Measurements from ENCODE around the gene NPDC1. TPM values are rescaled to one million over a fixed set of nuclear protein-coding genes. Genes with fewer than 3 reads are reported as not detected.

Gene NPDC1
- total and polyA plus RNA-seq, 11 donors = 38.4 to 114 (median 55.1) TPM

GRCh38 chr9:137017071-137017470 is 28.9 kb downstream of the NPDC1 start:
- H3K36me3 ChIP-seq = peaks cover 0 to 75% (median 42%) of the 10 kb centered on the region in 9 donors
- no peak for ATAC-seq

GRCh38 chr9:137016436-137016835 is 29.5 kb downstream of the NPDC1 start:
- H3K27me3 ChIP-seq = no peaks in the 10 kb centered on the region
- H3K4me1 ChIP-seq = no peaks in the 10 kb centered on the region
- DNase-seq (no peak), ATAC-seq (no peak)
- no peak overlapping the region for H3K27ac ChIP-seq
- H3K9me3 ChIP-seq = no peaks in the 10 kb centered on the region
- H3K4me3 ChIP-seq = no peak overlapping the region
- no peak for TF ChIP-seq POLR2A (IDR thresholded peaks at IDR 0.05)
- TF ChIP-seq, protein P1, sequence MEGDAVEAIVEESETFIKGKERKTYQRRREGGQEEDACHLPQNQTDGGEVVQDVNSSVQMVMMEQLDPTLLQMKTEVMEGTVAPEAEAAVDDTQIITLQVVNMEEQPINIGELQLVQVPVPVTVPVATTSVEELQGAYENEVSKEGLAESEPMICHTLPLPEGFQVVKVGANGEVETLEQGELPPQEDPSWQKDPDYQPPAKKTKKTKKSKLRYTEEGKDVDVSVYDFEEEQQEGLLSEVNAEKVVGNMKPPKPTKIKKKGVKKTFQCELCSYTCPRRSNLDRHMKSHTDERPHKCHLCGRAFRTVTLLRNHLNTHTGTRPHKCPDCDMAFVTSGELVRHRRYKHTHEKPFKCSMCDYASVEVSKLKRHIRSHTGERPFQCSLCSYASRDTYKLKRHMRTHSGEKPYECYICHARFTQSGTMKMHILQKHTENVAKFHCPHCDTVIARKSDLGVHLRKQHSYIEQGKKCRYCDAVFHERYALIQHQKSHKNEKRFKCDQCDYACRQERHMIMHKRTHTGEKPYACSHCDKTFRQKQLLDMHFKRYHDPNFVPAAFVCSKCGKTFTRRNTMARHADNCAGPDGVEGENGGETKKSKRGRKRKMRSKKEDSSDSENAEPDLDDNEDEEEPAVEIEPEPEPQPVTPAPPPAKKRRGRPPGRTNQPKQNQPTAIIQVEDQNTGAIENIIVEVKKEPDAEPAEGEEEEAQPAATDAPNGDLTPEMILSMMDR (IDR thresholded peaks at IDR 0.05) = no peak
- WGBS, 4 donors = 91 to 98% (median 97%) methylated on average over 6 to 16 of the region's 16 CpGs; no CpG with 5 or more reads in 1 of the 4 donors
- peaks cover 0 to 82% (median 48%) of the 10 kb centered on the region in 9 donors for H3K36me3 ChIP-seq
- intact Hi-C loops (cut with DNase I) = loop anchor here in 1 of 10 donors (5.0 kb wide), 1 partner anchor 189 kb away; no protein-coding TSS in a partner anchor

More at GRCh38 chr9:137017071-137017470, 28.9 kb downstream of the NPDC1 start:
- Histone ChIP-seq H3K27me3 (no peaks in the 10 kb centered on the region), H3K9me3 (no peaks in the 10 kb centered on the region), H3K27ac (no peak overlapping the region), H3K4me3 (no peak overlapping the region), H3K4me1 (no peaks in the 10 kb centered on the region)
- 96 to 98% (median 97%) methylated on average over 27 to 28 of the region's 28 CpGs for WGBS, 4 donors
- TF ChIP-seq POLR2A (IDR thresholded peaks at IDR 0.05) = no peak
- TF ChIP-seq, protein P1 (IDR thresholded peaks at IDR 0.05) = no peak
- intact Hi-C loops (cut with DNase I) = loop anchor here in 1 of 10 donors (5.0 kb wide), 1 partner anchor 190 kb away; no protein-coding TSS in a partner anchor
- DNase-seq = no peak

DNA sequence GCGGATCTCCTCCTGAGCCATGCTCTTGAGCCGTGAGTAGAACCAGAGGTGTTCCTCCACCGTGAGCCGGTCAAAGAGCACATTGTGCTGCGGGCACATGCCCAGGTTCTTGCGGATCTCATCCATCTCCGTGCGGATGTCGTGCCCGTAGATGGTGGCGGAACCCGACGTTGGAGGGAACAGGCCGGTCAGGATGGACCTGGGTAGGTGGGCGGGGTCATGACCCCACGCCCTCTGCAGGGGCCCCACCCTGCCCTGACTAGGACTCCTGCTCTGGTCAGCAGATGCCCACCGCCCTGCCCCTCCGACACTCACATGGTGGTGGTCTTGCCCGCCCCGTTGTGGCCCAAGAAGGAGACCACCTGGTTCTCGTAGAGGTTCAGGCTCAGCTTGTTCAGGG is 30.0 kb downstream of the NPDC1 start:
- no peak overlapping the region for H3K27ac ChIP-seq
- DNase-seq (no peak), ATAC-seq (no peak)
- H3K4me3 ChIP-seq = no peak overlapping the region
- H3K9me3 ChIP-seq = no peaks in the 10 kb centered on the region
- H3K27me3 ChIP-seq = no peaks in the 10 kb centered on the region
- intact Hi-C loops (cut with DNase I) = loop anchor here in 1 of 10 donors (5.0 kb wide), 1 partner anchor 189 kb away; no protein-coding TSS in a partner anchor
- H3K4me1 ChIP-seq = no peaks in the 10 kb centered on the region
- WGBS, 4 donors = 95 to 98% (median 97%) methylated on average over 13 to 21 of the region's 21 CpGs
- TF ChIP-seq, protein P1 (IDR thresholded peaks at IDR 0.05) = no peak
- peaks cover 0 to 86% (median 51%) of the 10 kb centered on the region in 9 donors for H3K36me3 ChIP-seq

GRCh38 chr9:137015540-137015930 is 30.4 kb downstream of the NPDC1 start:
- WGBS, 4 donors = 97 to 100% (median 98%) methylated on average over 7 to 25 of the region's 25 CpGs
- TF ChIP-seq, protein P1 (IDR thresholded peaks at IDR 0.05) = no peak
- no peak for TF ChIP-seq POLR2A (IDR thresholded peaks at IDR 0.05)
- DNase-seq = no peak

More at GRCh38 chr9:137015540-137015930, 30.4 kb downstream of the NPDC1 start:
- H3K36me3 ChIP-seq = peaks cover 0 to 83% (median 51%) of the 10 kb centered on the region in 9 donors
- H3K9me3 ChIP-seq = no peaks in the 10 kb centered on the region
- H3K27ac ChIP-seq = no peak overlapping the region
- H3K4me3 ChIP-seq = no peak overlapping the region
- no peaks in the 10 kb centered on the region for H3K4me1 ChIP-seq
- intact Hi-C loops (cut with DNase I) = loop anchor here in 1 of 10 donors (5.0 kb wide), 1 partner anchor 188 kb away; no protein-coding TSS in a partner anchor
- no peak for ATAC-seq
- no peaks in the 10 kb centered on the region for H3K27me3 ChIP-seq
